Right lobe of liver (tissue), 6 donors: ENCODE results near the gene PSMF1. TPM values are rescaled to one million over a fixed set of nuclear protein-coding genes. Genes with fewer than 3 reads are reported as not detected.

Experiments
- ATAC-seq, 4 donors: fragments of 200-7000 bp; cut with Tn5 transposase; one replicate each; pipeline ENCODE4 v1.9.1; 2020; ENCODE audit warnings: mild to moderate bottlenecking in 4 of 4, moderate library complexity in 4 of 4
- DNase-seq, 3 donors: peaks; one replicate each; pipeline ENCODE4 v3.0.0-alpha.2; 2020
- H3K27ac ChIP-seq, 3 donors: fragments of 200-600 bp; one replicate each; pipeline ENCODE4 v1.8.0; 2022
- H3K27me3 ChIP-seq, 2 donors: fragments of 200-600 bp; one replicate each; pipeline ENCODE4 v1.8.0; 2022
- H3K36me3 ChIP-seq, 4 donors: fragments of 200-600 bp; sonication (generic) in 1 of 4; one replicate each; pipeline versions ENCODE4 v1.5.1 to v1.8.0; 2017 to 2022; ENCODE audit warnings: control low read depth in 1 of 4
- H3K4me1 ChIP-seq, 4 donors: fragments of 200-600 bp; sonication (generic) in 1 of 4; one replicate each; pipeline versions ENCODE4 v1.5.1 to v1.8.0; 2017 to 2022; ENCODE audit warnings: control low read depth in 1 of 4
- H3K4me3 ChIP-seq, 3 donors: fragments of 200-600 bp; one replicate each; pipeline ENCODE4 v1.8.0; 2022
- H3K9me3 ChIP-seq, 4 donors: fragments of 200-600 bp; sonication (generic) in 1 of 4; one replicate each; pipeline versions ENCODE4 v1.5.1 to v1.8.0; 2017 to 2022; ENCODE audit warnings: control low read depth in 1 of 4
- CTCF ChIP-seq, 4 donors: fragments of 200-600 bp in 3 of 4; fragments of 450-650 bp in 1 of 4; IDR thresholded peaks; one replicate each; pipeline versions ENCODE4 v1.5.1 to v1.8.0; 2016 to 2022; ENCODE audit warnings: antibody characterized with exemption in 4 of 4, mild to moderate bottlenecking in 2 of 4
- POLR2A ChIP-seq: fragments of 450-650 bp; IDR thresholded peaks from one replicate; pipeline ENCODE4 v1.6.1; 2017; ENCODE audit warnings: antibody characterized with exemption, mild to moderate bottlenecking
- WGBS: methylation state at CpG from one replicate; pipeline ENCODE4 v1.1.6; 2018; ENCODE audit warnings: low coverage, low lambda C conversion rate; ENCODE audit not compliant: insufficient coverage; ENCODE audit errors: missing lambda C conversion rate; 5-methylcytosine and 5-hydroxymethylcytosine counted together
- intact Hi-C, 2 donors: fragments of 100-400 bp; cut with DNase I; formaldehyde crosslinking; loops; one replicate each; pipeline versions ENCODE4 v1.11.2 to v1.14.1; 2022
- total RNA-seq, 6 experiments: library from RNA; depleted of rRNA in 2 of 6; stranded (reverse); fragments of >200 nt in 2 of 6; fragmentation: NEBNext Ultra II Directional in 3 of 6; extraction: Animal tissue kit (Norgen Biotek cat#: 25700) in 3 of 6; gene quantifications; one replicate each; pipeline versions ENCODE4 v1.1.0 to v1.2.4, GENCODE V29; 2016 to 2023
- donor health status: DM: no; HTN: yes; CAD: no.
- donor health status: DM: no; HTN: no; CAD: no.
- donor health status: DM: no; HTN: no; CAD: no.
- donor health status: DM: no; HTN: yes; CAD: no.
- donor health status: DM: no; HTN: yes; CAD: no.

The PSMF1 gene
- total RNA-seq, 6 experiments from 2014 or later: 82.5 to 260 (median 116) TPM

DNA sequence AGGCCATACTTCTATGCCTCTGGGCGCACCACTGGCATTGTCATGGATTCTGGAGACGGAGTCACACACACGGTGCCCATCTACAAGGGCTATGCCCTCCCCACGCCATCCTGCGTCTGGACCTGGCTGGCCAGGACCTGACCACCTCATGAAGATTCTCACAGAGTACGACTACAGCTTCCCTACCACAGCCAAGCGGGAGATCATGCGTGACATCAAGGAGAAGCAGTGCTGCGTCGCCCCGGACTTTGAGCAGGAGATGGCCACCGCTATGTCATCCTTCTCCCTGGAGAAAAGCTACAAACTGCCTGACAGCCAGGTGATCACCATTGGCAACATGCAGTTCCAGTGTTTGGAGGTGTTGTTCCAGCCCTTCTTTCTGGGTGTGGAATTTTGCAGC is 42.6 kb downstream of the PSMF1 start:
- no peak for TF ChIP-seq CTCF (IDR thresholded peaks at IDR 0.05)
- no peak for TF ChIP-seq POLR2A
- Histone ChIP-seq H3K4me3 (no peak overlapping the region), H3K27me3 (no peaks in the 10 kb centered on the region), H3K4me1 (no peaks in the 10 kb centered on the region), H3K36me3 (peaks cover 3 to 56% (median 29%) of the 10 kb centered on the region in 4 donors), H3K27ac (no peak overlapping the region), H3K9me3 (no peaks in the 10 kb centered on the region)
- intact Hi-C loops: no loop called here
- DNase-seq: no peak
- ATAC-seq: no peak
- 100% methylated on average over 2 of the region's 12 CpGs for WGBS

DNA sequence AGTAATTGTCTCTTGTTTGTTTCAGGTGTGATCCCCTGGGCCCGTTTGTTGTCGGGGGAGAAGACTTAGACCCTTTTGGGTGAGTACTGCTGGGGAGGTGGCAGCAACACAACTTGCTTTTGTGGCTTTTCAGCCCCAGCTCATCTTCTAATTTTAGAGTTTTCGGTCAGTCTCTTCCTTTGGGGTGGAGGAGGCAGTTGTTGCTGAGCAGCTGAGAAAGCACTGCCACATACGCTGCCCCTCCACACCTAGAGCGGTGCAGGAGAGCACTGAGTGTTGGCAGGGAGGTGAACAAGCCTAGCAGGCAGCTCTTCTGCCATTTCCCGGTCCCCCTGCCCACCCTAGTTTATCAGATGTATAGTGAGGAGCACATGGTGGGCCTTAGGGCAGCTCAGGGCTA is 44.7 kb downstream of the PSMF1 start:
- TF ChIP-seq POLR2A: no peak
- no peak for TF ChIP-seq CTCF (IDR thresholded peaks at IDR 0.05)
- intact Hi-C loops: no loop called here
- Histone ChIP-seq H3K9me3 (no peaks in the 10 kb centered on the region), H3K27ac (no peak overlapping the region), H3K4me1 (no peaks in the 10 kb centered on the region), H3K27me3 (no peaks in the 10 kb centered on the region), H3K36me3 (peaks cover 3 to 76% (median 30%) of the 10 kb centered on the region in 4 donors), H3K4me3 (no peak overlapping the region)
- DNase-seq (no peak), ATAC-seq (no peak)
- WGBS: 94% methylated on average over 5 of the region's 6 CpGs

GRCh38 chr20:1163653-1164052 is 45.3 kb downstream of the PSMF1 start:
- Histone ChIP-seq H3K9me3 (no peaks in the 10 kb centered on the region), H3K36me3 (peaks cover 3 to 82% (median 33%) of the 10 kb centered on the region in 4 donors)
- ATAC-seq: no peak

GRCh38 chr20:1164871-1165270 is 46.5 kb downstream of the PSMF1 start:
- TF ChIP-seq CTCF (IDR thresholded peaks at IDR 0.05): no peak
- no peak for TF ChIP-seq POLR2A

More at GRCh38 chr20:1163653-1164052, 45.3 kb downstream of the PSMF1 start:
- Histone ChIP-seq H3K4me1 (no peaks in the 10 kb centered on the region), H3K27me3 (no peaks in the 10 kb centered on the region), H3K4me3 (no peak overlapping the region), H3K27ac (no peak overlapping the region)
- TF ChIP-seq POLR2A (no peak), CTCF (IDR thresholded peaks at IDR 0.05) (no peak)
- WGBS: 86% methylated on average over 2 of the region's 2 CpGs
- intact Hi-C loops: no loop called here
- DNase-seq: no peak

GRCh38 chr20:1165521-1165920 is 47.1 kb downstream of the PSMF1 start:
- Histone ChIP-seq H3K4me3 (no peak overlapping the region), H3K4me1 (no peaks in the 10 kb centered on the region), H3K36me3 (peaks cover 3 to 83% (median 32%) of the 10 kb centered on the region in 4 donors), H3K27ac (no peak overlapping the region), H3K27me3 (no peaks in the 10 kb centered on the region), H3K9me3 (no peaks in the 10 kb centered on the region)
- WGBS: 100% methylated on average over 1 of the region's 1 CpG
- TF ChIP-seq POLR2A (no peak), CTCF (IDR thresholded peaks at IDR 0.05) (no peak)
- no peak for DNase-seq
- intact Hi-C loops: no loop called here
- ATAC-seq: no peak

More at GRCh38 chr20:1164871-1165270, 46.5 kb downstream of the PSMF1 start:
- ATAC-seq (no peak), DNase-seq (no peak)
- H3K36me3 ChIP-seq: peaks cover 3 to 87% (median 33%) of the 10 kb centered on the region in 4 donors
- H3K9me3 ChIP-seq: no peaks in the 10 kb centered on the region
- intact Hi-C loops: no loop called here
- WGBS: 100% methylated on average over 4 of the region's 7 CpGs
- no peak overlapping the region for H3K4me3 ChIP-seq
- H3K27ac ChIP-seq: no peak overlapping the region
- H3K27me3 ChIP-seq: no peaks in the 10 kb centered on the region
- H3K4me1 ChIP-seq: no peaks in the 10 kb centered on the region
